Activated T-helper 17 cell treated with anti-CD3 and anti-CD28 coated beads, Interleukin-2, amount 50 U/mL, for 72 hours (primary cell): ENCODE results near the gene TCF7. TPM values are rescaled to one million over a fixed set of nuclear protein-coding genes. Genes with fewer than 3 reads are reported as not detected.
A peak's percentile ranks its signal among the peaks of the same experiment; 100 is the strongest.

Source experiments
- ATAC-seq: fragments of 150-1000 bp; cut with Tn5 transposase; replicated peaks from 2 replicates; pipeline ENCODE4 v1.10.0; 2021; ENCODE audit warnings: mild to moderate bottlenecking, moderate library complexity
- H3K27ac Mint-ChIP-seq: one replicate; pipeline ENCODE4 v1.8.0; 2022; ENCODE audit warnings: mixed read lengths
- H3K27me3 Mint-ChIP-seq: one replicate; pipeline ENCODE4 v1.8.0; 2022; ENCODE audit warnings: mixed read lengths
- H3K36me3 Mint-ChIP-seq: one replicate; pipeline ENCODE4 v1.8.0; 2022; ENCODE audit warnings: low read depth, mild to moderate bottlenecking, mixed read lengths
- H3K4me1 Mint-ChIP-seq: one replicate; pipeline ENCODE4 v1.8.0; 2022; ENCODE audit warnings: mixed read lengths
- H3K4me3 Mint-ChIP-seq: one replicate; pipeline ENCODE4 v1.8.0; 2022; ENCODE audit warnings: mild to moderate bottlenecking, mixed read lengths
- H3K9me3 Mint-ChIP-seq: one replicate; pipeline ENCODE4 v1.8.0; 2022; ENCODE audit warnings: mixed read lengths
- total RNA-seq, 2 donors: library from RNA; stranded (reverse); gene quantifications; one replicate each; pipeline ENCODE4 v1.2.3, GENCODE V29; 2022

The TCF7 gene
- 10 to 100 TPM in 1 of 2 donors, 1 to 10 TPM in 1; 5.9 to 42.2 TPM for total RNA-seq

GRCh38 chr5:134113902-134114875, at the start of gene TCF7:
TCF7 (plus strand) TSS chr5:134114681; CDS start chr5:134114907, 226 bp downstream.
- Mint-ChIP-seq H3K36me3 (peaks cover 32% of the 10 kb centered on the region), H3K27me3 (no peaks in the 10 kb centered on the region), H3K4me1 (peaks cover 31% of the 10 kb centered on the region), H3K27ac (peak within 1 kb of the TSS; percentile 88), H3K9me3 (no peaks in the 10 kb centered on the region), H3K4me3 (peak within 1 kb of the TSS; percentile 74)
- ATAC-seq = peak; percentile 55

DNA sequence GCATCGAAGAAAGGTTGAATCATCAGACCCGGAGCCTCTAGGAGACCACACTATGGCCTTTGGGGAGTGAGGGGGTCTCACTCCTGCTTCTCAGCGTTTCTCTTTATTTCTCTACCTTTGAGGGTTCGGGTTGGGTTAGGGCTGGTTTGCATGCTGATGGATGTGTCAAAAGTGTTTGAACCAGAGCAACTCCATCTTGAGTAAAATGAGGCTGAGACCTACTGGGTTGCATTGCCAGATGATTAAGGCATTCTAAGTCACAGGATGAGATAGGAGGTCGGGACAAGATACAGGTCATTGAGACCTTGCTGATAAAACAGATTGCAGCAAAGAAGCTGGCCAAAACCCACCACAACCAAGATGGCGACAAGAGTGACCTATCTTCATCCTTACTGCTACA, 44.9 kb upstream of the TCF7 start:
- Mint-ChIP-seq H3K9me3 (no peaks in the 10 kb centered on the region), H3K36me3 (no peaks in the 10 kb centered on the region), H3K27ac (peak overlapping the region; percentile 91), H3K4me3 (peak overlapping the region; percentile 54), H3K27me3 (peaks cover 3% of the 10 kb centered on the region), H3K4me1 (peaks cover 38% of the 10 kb centered on the region)
- ATAC-seq = no peak

DNA sequence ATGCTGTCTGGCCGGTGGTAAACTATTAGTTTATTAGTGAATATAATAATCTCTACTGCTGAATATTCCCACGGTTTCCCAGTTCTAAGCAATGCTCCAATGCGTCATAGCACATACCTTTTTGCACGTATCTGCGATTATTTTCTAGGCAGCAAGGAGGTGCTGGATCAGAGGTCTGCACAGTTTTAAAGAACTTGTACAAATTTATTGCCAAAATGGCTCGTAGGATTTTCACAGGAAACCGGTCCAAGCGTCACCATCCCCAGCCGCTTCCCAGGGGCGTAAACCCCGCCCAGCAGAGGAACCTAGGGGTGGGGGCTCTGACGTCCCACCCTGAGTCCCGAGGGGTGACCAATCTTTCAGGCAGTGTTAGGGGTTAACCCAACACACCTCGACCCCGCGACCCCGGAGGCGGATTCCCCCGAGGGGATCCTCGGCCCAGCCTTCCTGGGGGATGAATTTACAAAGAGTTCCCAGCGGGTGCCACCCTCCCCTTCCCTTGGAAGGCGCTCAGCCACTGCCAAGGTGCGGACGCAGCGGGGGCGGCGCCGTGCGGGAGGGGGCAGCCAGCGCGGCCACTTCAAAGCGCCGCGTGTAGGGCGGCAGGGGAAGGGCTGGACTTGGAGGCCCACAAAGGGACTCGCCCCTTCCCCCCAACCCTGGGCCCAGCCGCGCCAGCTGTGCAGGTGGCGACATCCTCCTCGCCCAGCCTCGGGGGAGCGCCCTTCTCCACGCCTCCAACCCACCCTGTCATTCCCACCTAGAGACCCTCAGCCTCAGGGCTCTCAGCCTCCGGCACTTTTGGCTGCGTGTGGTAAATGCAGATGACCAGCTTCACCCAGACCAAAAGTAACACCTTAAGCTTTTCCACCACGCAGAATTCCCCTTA, 43.5 kb upstream of the TCF7 start:
- Mint-ChIP-seq H3K9me3 (no peaks in the 10 kb centered on the region), H3K36me3 (no peaks in the 10 kb centered on the region), H3K27me3 (peaks cover 3% of the 10 kb centered on the region), H3K4me1 (peaks cover 38% of the 10 kb centered on the region), H3K4me3 (peak overlapping the region; percentile 54), H3K27ac (peak overlapping the region; percentile 88)
- peak; percentile 66 for ATAC-seq

- H3K27me3 Mint-ChIP-seq = peaks cover 3% of the 10 kb centered on the region
- peak; percentile 67 for ATAC-seq
- H3K9me3 Mint-ChIP-seq = no peaks in the 10 kb centered on the region
- H3K36me3 Mint-ChIP-seq = no peaks in the 10 kb centered on the region
- peaks cover 38% of the 10 kb centered on the region for H3K4me1 Mint-ChIP-seq
- H3K27ac Mint-ChIP-seq = peak overlapping the region; percentile 88
- peak overlapping the region; percentile 54 for H3K4me3 Mint-ChIP-seq
Observed at GRCh38 chr5:134071614-134072207, 42.8 kb upstream of the TCF7 start.

DNA sequence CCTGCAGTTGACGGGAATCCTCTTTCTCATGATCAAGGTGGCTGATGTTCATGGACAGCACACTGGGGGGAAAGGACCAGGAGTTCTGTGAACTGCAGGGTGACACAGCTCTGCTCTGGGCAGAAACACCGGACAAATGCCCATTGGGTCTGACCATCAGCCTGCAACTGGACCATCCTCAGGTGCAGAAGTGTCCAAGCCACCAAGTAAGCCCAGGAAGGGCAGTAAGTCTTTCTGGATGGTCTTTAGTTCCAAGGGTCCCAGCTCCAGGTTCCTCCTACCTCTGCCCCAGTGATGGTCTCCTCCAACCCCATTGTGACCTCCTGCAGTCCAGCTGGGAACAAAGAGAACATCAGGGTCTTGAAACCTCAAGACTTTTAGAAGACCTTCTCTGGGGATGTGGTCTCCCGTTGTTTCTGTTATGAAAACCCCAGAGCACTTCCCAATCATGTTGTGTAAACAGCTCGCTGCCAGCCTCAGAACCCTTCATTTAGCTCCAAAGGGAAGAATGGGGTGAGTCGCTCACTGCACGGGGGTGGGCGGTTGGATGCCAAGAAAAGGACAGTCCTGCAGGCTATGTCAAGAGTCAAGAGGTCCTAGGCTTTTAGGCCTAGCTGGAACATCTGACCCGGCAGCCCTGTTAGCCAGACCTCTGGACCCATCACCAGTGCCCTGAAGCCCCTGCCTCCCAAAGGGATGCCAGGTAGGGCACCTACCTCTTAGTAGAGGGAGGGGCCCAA, 41.8 kb upstream of the TCF7 start:
- no peak for ATAC-seq
- peaks cover 37% of the 10 kb centered on the region for H3K4me1 Mint-ChIP-seq
- H3K4me3 Mint-ChIP-seq = peak overlapping the region; percentile 54
- no peaks in the 10 kb centered on the region for H3K9me3 Mint-ChIP-seq
- no peaks in the 10 kb centered on the region for H3K36me3 Mint-ChIP-seq
- H3K27me3 Mint-ChIP-seq = peaks cover 3% of the 10 kb centered on the region
- H3K27ac Mint-ChIP-seq = peak overlapping the region; percentile 88

DNA sequence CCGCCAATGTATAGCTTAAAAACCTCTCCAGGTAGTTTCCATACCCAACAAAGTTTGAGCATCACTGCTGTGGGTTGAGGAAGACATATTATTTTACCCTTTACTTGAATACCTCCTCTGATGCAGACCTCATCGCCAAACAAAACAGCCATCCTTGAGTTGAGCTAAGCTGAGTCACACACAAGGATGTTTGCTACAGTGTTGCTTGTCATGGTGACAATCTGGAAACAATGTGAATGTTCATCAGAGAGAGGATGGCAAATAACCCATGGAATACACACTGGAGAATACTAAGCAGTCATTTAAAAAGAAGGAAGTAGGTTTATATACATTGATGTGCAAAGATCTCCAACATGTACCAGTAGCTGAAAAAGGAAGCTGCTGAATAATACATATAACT, 41.1 kb upstream of the TCF7 start:
- no peak for ATAC-seq
- Mint-ChIP-seq H3K36me3 (no peaks in the 10 kb centered on the region), H3K4me3 (no peak overlapping the region), H3K9me3 (no peaks in the 10 kb centered on the region), H3K27ac (no peak overlapping the region), H3K27me3 (peaks cover 3% of the 10 kb centered on the region), H3K4me1 (peaks cover 35% of the 10 kb centered on the region)

DNA sequence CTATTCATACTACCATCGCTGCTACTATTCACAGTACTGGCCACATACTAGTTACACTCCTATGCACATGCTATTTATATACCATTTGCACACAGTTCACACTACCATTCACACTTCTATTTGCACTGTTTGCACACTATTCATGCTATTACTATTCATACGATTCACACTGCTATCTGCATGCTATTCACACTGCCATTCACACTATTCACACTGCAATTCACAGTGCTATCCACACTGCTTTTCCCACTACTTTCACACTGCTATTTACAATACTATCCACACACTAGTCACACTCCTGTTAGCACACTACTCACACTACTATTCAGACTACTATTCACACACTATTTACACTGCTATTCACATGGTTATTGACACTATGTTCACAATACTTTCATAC, 39.4 kb upstream of the TCF7 start:
- Mint-ChIP-seq H3K27ac (no peak overlapping the region), H3K4me1 (peaks cover 29% of the 10 kb centered on the region), H3K36me3 (no peaks in the 10 kb centered on the region), H3K9me3 (no peaks in the 10 kb centered on the region), H3K4me3 (no peak overlapping the region), H3K27me3 (no peaks in the 10 kb centered on the region)
- ATAC-seq = no peak

GRCh38 chr5:134077926-134078580, 36.4 kb upstream of the TCF7 start:
- Mint-ChIP-seq H3K9me3 (no peaks in the 10 kb centered on the region), H3K36me3 (no peaks in the 10 kb centered on the region), H3K4me1 (peaks cover 19% of the 10 kb centered on the region), H3K27me3 (no peaks in the 10 kb centered on the region), H3K4me3 (peak overlapping the region; percentile 37), H3K27ac (peak overlapping the region; percentile 86)
- no peak for ATAC-seq

GRCh38 chr5:134079748-134080581, 34.5 kb upstream of the TCF7 start:
- Mint-ChIP-seq H3K27ac (peak overlapping the region; percentile 86), H3K9me3 (no peaks in the 10 kb centered on the region), H3K27me3 (no peaks in the 10 kb centered on the region), H3K4me3 (peak overlapping the region; percentile 62), H3K4me1 (peaks cover 22% of the 10 kb centered on the region), H3K36me3 (no peaks in the 10 kb centered on the region)
- ATAC-seq = peak; percentile 90

GRCh38 chr5:134082264-134082992, 32.1 kb upstream of the TCF7 start:
- Mint-ChIP-seq H3K36me3 (no peaks in the 10 kb centered on the region), H3K9me3 (no peaks in the 10 kb centered on the region), H3K4me3 (no peak overlapping the region), H3K27ac (no peak overlapping the region), H3K4me1 (peaks cover 36% of the 10 kb centered on the region), H3K27me3 (no peaks in the 10 kb centered on the region)
- ATAC-seq = peak; percentile 39

DNA sequence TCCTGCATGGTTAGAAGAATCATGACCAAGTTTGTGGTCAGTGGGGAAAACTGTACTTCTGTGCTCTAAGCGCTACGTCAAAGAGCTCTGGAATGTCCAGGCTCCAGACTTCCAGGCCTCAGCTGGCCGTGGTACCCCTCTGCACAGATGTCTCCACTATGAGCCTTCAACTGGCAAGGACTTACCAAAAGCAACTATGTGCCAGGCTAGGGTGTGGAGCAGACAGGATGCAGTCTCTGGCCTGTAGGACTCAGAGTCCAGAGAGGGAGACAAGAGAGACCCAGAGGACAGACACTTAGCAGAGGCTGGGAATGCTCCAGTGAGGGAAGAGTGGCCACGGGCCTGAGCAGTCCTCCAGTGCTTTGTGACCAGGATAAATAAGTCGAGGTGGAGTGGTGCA, 31.0 kb upstream of the TCF7 start:
- Mint-ChIP-seq H3K36me3 (no peaks in the 10 kb centered on the region), H3K4me1 (peaks cover 32% of the 10 kb centered on the region), H3K4me3 (no peak overlapping the region), H3K27me3 (no peaks in the 10 kb centered on the region), H3K9me3 (no peaks in the 10 kb centered on the region), H3K27ac (no peak overlapping the region)
- ATAC-seq = no peak

DNA sequence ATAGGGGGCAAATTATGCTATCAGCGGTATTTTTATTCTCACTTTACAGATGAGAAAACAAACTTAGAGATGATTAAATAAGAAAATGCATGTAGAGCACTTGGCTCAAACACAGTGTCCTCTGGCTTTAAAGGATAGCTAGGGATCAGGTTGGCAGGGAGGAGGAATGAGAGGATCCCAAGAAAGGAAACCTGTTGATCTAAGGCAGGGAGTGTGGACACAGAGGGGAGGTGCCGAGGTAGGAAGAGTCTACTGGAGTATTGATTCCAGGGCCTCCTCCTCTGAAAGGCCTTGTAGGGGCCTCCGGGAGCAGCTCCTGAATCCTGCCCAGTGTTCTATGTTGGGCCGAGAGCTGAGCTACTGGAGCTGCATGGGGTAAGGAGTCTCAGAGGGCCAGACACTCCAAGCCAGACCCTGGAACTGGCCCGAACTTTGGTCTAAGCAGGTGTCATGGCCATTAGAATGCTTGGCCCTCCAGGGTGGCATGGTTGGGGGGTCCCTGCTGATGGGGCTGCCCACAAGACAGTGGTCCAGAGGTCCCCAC, 30.4 kb upstream of the TCF7 start:
- no peaks in the 10 kb centered on the region for H3K27me3 Mint-ChIP-seq
- no peaks in the 10 kb centered on the region for H3K36me3 Mint-ChIP-seq
- no peaks in the 10 kb centered on the region for H3K9me3 Mint-ChIP-seq
- no peak for ATAC-seq
- no peak overlapping the region for H3K27ac Mint-ChIP-seq
- peaks cover 35% of the 10 kb centered on the region for H3K4me1 Mint-ChIP-seq
- H3K4me3 Mint-ChIP-seq = no peak overlapping the region
